SK-N-SH (cell line): Measurements from ENCODE around the gene HCN4.

ENCODE experiments used
- CTCF ChIP-seq: fragments of 200-600 bp; sonication (generic); IDR thresholded peaks from 2 replicates; pipeline ENCODE4 v1.6.1; 2017; ENCODE audit warnings: antibody characterized with exemption, mild to moderate bottlenecking, moderate library complexity
- EP300 ChIP-seq, 2 experiments: IDR thresholded peaks; 2 replicates each; pipeline versions ENCODE4 v1.4.0 to v1.6.1; 2012; ENCODE audit warnings: borderline replicate concordance in 1 of 2, low read depth in 1 of 2, low read length in 1 of 2
- GABPA ChIP-seq: IDR thresholded peaks from 2 replicates; pipeline ENCODE4 v1.4.0; 2012; ENCODE audit warnings: low read depth, mild to moderate bottlenecking
- PBX3 ChIP-seq: IDR thresholded peaks from 2 replicates; pipeline ENCODE4; 2012
- POLR2AphosphoS5 ChIP-seq: IDR thresholded peaks from 2 replicates; pipeline ENCODE4 v1.6.1; 2012; ENCODE audit warnings: low read depth, low read length
- USF2 ChIP-seq: fragments of 150-350 bp; IDR thresholded peaks from 2 replicates; pipeline ENCODE4 v1.6.1; 2017; ENCODE audit warnings: antibody characterized with exemption, low read length, low read depth, borderline replicate concordance
- YY1 ChIP-seq: IDR thresholded peaks from 2 replicates; pipeline ENCODE4 v1.4.0; 2012; ENCODE audit warnings: low read depth, mild to moderate bottlenecking

GRCh38 chr15:73322665-73323373 is 45.9 kb downstream of the HCN4 start:
- no peak for TF ChIP-seq CTCF
- no peak for TF ChIP-seq USF2
- TF ChIP-seq EP300 (IDR thresholded peaks at IDR 0.05; ENCODE audit: borderline replicate concordance in 1 of 2, low read depth in 1 of 2, low read length in 1 of 2), result no peak
- no peak for TF ChIP-seq YY1
- no peak for TF ChIP-seq POLR2AphosphoS5
- TF ChIP-seq PBX3, result no peak
- no peak for TF ChIP-seq GABPA
